ENCODE measurements around the gene CBL.
"Not testable (repeated sequence)": the region's sequence is repeated elsewhere in the genome, so short reads cannot be mapped to it uniquely, and the experiment has no call there.

Gene CBL

DNA sequence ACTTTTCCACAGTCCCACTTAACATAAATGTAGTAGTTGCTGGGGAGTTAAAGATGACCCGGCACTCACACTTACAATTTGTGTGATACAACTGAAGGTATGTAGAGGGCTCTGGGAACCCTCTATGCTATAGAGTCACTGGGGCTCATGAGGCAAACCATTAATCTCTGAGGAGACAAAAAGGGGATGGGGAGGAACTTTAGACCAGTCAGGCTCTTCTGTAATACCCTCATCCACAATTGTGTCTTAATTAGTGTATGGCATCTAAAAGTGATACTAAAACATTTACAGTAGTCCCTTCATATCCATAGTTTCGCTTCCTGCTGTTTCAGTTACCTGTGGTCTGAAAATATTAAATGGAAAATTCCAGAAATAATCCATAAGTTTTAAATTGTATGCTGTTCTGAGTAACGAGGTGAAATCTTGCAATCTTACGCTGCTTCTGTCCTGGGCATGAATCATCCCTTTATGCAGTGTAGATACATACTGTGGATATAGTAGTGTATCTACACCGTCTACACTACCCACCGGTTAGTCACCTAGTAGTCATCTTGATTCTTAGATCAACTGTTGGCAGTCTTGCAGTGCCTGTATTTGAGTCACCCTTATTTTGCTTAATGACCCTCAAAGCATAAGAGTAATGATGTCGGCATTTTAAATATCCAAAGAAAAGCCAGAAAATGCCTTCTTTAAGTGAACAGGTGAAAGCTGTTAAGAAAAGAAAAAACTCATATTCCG lies 12.2 kb downstream of the CBL start:
- no peak for DNase-seq

DNA sequence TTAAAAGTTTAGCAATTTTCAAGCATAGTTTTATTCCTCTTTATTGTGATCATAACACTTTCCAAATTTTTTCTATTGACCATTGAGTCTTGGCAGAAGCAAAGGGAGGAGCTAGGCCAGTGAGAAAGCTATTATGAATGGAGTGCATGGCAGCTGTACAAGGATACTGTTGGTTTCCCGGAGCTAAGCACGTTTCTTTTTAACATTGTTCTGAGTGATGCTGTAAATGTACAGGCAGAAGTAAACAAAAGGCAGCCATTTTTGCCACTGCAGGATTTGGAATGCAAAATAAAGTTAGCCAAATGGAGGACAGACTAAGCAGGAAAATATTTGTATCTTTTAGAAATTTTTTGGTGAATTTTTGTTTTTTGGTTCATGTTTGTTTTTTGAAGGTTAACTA lies 16.2 kb downstream of the CBL start:
- DNase-seq: no peak

DNA sequence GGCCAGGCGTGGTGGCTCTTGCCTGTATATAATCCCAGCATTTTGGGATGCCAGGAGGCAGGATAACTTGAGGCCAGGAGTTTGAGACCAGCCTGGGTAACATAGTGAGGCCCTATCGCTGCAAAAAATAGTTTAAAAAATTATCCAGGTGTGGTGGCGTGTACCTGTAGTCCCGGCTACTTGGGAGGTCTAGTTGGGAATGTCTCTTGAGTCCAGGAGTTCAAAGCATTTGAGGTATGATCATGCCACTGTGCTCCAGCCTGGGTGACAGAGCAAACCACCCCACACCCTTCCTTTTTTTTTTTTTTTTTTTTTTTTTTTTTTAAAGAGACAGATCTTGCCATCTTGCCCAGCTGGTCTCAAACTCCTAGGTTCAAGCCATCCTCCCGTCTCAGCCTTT lies 16.8 kb downstream of the CBL start:
- DNase-seq: no peak

DNA sequence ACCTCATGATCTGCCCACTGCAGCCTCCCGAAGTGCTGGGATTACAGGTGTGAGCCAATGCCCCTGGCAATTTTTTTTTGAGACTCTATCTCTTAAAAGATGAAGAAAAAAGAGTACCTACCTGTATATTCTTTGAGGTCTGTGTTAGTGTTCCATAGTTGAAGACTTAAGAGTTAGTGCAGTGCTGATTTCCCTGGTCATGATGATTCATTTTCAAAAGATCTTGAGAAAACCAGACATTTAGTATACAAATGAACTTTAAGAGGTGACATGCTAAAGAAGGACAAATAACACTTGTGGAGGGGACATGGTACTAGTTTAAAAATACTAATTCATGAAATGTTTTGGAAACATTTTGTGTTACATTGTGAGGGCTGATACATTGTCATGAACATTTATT lies 17.7 kb downstream of the CBL start:
- no peak for DNase-seq

DNA sequence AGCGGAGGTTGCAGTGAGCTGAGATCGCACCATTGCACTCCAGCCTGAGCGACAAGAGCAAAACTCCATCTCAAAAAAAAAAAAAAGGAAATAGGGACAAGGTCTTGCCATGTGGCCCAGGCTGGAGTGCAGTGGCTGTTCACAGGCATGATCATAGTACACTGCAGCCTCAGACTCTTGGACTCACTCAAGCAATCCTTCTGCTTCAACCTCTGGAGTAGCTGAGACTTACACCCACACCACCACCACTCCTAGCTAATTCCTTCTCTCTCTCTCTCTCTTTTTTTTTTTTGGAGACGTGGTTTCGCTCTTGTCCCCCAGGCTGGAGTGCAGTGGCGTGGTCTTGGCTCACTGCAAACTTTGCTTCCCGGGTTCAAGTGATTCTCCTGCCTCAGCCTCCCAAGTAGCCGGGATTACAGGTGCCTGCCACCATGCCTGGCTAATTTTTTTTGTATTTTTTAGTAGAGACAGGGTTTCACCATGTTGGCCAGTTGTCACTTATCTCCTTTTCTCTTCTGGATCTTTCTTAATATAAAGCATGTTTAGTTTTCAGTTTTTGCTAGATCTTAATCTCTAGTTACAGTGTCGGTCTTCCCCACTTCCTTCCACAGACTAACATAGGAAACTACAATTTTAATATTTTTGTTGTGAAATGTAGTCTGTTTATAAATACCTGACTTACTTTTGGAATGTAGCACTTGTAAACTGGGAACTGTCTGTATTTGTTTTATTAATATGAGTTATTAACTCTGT lies 22.6 kb downstream of the CBL start:
- DNase-seq: not testable (repeated sequence)

DNA sequence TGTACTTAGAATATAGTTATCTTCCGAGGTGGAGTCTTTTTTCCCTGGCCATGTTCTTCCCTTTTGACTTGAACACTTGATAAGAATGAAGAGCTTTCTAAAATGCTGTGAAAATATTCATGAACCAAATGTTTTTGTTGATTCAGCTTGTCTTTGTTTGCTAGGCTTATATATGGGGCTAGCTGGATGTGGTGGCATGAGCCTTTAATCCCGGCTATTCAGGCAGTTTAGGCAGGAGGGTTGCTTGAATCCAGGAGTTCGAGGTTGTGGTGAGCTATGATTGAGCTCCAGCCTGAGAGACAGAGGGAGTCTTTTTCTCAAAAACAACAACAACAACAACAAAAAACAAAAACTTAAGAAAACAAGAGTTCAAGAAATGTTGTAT lies 23.1 kb downstream of the CBL start:
- DNase-seq: no peak

DNA sequence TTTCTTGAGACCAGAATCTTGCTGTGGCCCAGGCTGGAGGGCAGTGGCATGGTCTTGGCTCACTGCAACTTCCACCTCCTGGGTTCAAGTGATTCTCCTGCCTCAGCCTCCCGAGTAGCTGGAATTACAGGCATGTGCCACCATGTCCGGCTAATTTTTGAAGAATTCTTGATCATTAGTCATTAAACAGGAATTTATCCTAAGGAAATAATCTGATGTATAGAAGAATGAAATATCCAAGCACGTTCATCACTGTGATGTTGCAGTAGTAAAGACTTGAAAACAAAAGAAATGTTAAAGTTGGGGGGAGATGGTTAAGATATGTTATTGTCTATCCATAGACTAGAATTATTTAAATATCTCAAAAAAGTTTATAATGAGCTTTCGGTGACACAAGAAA lies 23.6 kb downstream of the CBL start:
- DNase-seq: no peak

DNA sequence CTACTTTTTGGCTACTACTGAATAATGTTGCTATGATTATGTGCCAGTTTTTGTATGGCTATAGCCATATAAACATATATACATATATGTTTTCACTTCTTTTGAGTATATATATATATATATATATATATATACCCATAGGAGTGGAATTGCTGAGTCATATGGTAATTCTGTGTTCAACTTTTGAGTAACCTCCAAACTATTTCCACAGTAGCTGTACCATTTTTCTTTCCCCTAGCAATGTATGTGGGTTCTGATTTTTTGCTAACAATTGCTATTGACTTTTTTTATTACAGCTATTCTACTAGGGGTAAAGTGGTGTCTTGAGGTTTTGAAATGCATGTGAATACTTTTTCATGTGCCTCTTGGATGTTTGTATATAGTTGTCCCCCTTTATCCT lies 30.4 kb downstream of the CBL start:
- no peak for DNase-seq

DNA sequence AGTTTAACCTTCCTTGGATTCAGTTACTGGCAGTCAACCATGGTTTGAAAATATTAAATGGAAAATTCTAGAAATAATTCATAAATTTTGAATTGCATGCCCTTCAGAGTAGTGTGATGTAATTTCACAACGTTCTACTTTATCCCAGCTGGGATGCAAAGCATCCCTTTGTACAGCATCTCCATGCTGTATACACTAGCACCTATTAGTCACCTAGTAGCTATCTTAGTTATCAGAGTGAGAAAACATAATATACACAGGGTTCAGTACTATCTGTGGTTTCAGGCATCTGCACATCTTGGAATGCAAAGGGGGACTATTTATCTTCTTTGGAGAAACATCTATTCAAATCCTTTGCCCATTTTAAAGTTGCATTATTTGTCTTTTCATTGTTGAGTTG lies 30.8 kb downstream of the CBL start:
- no peak for DNase-seq

DNA sequence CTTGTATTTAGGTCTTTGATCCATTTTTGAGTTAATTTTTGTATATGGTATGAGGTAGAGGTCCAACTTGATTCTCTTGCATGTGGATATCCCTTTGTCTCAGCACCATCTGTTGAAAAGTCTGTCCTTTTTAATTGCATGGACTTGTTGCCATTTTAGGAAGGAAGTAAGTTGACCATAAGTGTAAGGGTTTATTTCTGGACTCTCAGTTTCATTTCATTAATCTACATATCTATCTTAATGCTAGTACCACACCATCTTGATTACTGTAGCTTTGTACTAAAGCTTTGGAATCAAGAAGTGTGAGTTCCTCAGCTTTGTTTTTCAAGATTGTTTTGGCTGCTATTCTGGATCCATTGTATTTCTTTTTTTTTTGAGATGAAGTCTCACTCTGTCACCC lies 31.4 kb downstream of the CBL start:
- DNase-seq: no peak

DNA sequence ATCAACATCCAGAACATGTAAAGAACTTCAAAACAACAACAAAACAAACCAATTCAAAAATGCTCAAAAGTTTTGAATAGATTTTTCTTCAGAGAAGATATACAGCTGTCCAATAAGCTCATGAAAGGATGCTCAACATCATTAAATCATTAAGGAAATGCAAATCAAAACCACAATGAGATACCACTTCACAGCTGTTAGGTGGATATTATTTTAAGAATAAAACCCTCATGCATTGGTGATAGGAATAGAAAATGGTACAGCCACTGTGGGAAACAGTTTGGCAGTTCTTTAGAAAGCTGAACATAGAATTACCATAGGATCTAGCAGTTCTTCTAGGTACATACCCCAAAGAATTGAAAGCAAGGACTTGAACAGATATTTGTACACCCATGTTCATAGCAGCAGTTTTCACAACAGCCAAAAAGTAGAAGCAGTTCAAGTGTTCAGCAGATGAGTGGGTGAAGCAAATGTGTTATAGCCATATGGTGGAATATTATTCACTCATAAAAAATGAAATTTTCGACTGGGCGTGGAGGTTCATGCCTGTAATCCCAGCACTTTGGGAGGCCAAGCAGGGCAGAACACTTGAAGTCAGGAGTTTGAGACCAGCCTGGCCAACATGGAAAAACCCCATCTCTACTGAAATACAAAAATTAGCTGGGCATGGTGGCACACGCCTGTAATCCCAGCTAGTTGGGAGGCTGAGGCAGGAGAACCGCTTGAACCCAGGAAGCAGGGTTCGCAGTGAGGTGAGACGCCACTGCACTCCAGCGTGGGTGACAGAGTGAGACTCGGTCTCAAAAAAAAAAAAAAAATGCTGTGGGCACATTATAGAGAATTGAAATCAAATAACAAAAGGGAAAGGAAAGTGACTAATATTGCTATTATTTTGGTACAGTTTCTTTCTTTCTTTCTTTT lies 42.9 kb downstream of the CBL start:
- DNase-seq: no peak

DNA sequence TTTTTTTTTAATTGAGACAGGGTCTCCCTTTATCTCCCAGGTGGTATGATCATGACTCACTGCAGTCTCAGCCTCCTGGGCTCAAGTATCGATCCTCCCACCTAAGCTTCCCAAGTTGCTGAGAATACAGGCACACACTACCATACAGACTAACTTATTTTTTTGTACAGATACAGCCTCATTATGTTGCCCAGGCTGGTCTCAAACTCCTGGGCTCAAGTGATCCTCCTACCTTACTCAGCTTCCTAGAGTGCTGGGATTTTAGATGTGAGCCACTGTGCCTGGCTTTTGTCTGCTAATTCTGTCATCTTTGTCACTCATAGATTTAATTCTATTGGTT lies 43.5 kb downstream of the CBL start:
- DNase-seq: no peak

DNA sequence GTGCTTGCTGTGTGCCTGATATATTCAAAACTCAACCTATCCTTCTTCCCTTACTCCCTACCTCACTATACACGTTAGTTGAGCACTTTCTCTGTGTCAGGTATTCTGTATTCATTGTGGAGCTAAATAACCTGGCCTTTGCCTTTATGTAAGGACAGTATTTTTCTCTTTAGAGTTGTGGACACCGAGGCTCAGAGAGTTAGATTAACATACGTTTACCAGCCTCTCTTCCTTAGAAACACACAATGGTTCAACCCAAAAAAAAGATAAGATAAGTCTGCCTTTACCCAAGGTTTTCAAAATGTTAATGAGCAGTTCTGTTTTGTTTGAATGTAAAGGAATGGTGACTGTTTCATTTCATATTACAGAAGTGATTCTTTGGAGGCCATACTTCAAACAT lies 45.0 kb downstream of the CBL start:
- DNase-seq: no peak

DNA sequence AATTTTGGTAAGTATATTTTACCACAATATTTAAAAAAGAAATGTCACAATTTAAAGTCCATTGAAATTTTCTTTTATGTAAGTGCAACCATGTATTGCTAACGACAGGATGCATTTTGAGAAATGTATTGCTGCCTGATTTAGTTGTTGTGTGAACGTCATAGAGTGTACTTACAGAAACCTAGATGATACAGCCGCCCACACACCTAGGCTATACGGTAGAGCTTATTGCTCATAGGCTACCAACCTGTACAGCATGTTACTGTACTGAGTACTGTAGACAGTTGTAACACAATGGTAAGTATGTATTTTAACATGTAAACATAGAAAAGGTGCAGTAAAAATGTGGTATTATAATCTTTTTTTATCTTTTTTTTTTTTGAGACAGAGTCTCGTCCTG lies 48.1 kb downstream of the CBL start:
- no peak for DNase-seq

DNA sequence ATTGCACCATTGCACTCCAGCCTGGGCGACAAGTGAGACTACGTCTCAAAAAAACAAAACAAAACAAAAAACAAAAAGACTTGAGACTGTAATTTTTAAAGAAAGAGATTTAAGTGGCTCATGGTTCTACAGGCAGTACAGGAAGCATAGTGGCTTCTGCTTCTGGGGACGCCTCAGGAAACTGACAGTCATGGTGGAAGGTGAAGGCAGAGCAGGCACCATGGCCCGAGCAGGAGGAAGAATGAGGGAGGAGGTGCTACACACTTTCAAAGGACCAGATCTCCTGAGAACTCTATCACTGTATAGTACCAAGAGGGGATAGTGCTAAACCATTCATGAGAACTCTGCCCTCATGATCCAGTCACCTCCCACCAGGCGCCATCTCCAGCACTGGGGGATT lies 52.0 kb downstream of the CBL start:
- DNase-seq: peak; percentile 19

DNA sequence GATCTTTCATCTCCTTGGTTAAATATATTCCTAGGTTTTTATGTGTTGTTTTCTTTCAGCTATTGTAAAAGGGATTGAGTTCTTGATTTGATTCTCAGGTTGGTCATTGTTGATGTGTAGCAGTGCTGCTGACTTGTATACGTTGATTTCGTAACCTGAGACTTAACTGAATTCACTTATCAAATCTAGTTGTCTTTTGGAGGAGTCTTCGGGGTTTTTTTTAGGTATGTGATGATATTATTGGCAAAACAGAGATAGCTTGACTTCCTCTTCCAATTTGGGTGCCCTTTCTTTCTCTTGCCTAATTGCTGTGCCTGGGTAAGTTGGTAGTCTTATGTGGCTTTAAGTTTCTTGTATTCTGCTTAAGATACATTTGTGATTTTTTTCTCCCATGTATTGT lies 52.8 kb downstream of the CBL start:
- DNase-seq: no peak

DNA sequence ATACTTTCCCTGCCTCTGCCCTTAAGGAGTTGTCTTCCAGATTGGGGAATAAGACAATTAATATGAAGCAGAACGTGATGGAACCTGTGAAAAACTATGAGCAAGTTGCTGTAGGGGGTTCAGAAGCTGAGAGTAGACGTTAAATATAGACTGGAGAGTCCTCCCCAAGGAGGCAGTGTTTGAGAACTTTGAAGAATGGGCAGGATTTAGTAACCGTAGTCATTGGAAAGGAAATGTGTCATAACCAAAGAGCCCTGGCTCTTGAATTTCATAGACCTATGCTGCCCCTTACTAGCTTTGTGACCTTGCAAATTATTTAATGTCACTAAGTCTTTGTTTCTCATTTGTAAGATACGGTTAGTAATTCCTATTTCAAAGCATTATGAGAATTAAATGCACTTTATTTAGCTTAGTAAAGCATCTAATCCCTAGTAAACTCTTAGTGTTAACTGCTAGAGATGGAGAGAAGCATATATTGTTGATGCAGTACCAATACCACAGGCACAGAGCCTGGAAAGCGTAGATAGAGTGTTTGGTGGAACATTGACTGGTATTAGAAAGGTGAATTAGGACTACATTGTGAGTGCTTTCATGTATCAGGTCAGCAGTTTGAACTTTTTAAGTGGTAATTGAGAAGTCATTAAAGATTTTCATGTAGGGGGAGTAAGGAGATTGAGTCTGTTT lies 56.7 kb downstream of the CBL start:
- peak; percentile 38 for DNase-seq

DNA sequence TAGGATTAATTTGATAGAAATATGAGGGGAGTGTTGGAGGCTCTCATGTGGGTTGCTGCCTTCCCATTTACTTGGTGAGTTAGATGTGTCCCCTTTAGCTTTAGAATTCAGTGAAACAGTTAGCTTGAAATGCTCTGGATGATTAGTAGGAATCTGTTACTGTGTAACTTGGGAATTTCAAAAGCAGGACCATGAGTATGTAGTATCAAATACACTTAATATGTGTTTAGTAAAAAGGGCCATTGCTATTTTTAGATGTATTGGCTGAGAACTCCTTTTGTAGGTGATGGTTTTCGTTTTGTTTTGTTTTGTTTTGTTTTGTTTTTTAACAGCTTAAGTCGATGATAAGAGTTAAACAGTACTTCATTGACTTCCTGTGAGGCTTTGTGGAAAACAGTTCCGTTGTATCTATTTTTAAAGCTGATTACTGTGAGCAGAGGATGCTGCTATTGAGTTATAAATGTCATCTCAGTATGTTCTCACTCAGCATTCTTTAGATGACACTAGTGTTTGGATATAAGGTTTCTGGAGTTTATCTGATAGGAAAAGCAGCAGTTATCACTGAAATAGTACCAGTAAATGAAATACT lies 57.3 kb downstream of the CBL start:
- DNase-seq: peak; percentile 56

DNA sequence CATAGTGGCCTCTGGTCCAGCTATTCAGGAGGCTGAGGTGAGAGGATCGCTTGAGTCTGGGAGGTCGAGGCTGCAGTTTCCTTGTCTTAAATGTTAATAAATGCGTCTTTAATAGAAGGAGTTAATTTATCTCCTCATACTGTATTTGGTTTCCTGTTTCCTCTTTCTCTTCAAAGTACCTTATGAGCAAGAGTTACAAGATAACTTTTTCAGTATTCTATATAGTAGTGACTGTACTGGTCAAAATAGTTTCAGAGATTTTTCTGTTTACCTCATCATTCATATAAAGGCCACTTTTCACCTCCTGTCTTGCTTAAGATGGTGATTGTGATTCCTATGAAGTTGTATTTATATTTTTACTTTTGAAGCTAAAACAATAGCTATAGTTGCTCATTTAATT lies 59.9 kb downstream of the CBL start:
- no peak for DNase-seq

DNA sequence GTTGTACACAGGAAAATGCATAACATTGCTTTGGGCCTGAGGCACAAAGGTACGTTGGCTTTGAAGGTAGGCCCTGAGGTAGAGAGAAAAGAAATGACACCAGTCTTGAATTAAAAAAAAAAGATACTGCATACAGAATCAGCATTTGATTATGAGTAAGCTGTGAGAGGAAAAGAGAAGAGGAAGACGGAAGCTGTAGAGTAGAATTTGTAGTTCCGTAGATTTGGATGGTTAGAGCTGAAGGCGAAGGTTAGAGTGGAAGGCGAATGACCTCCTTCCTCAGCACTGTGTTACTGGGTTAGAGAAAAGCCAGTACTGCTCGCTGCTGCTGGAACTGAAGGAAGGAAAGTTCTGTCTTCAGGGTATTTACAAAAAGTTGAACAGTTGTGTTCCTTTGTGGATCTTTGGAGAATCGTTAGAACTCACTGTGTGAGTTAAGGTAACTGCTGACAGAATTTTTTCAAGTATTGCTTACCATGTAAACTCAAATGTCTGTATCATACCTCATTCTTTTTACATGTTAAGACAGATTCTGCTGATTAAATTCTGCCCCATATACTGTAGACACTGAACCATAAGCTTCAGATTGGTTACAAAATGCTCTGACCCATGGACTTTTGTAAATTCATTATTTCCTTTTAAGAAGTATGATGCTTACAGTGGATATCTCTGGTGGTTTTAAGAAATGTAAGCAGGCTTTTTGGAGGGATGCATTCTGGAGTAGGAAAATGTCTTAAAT lies 60.5 kb downstream of the CBL start:
- no peak for DNase-seq

DNA sequence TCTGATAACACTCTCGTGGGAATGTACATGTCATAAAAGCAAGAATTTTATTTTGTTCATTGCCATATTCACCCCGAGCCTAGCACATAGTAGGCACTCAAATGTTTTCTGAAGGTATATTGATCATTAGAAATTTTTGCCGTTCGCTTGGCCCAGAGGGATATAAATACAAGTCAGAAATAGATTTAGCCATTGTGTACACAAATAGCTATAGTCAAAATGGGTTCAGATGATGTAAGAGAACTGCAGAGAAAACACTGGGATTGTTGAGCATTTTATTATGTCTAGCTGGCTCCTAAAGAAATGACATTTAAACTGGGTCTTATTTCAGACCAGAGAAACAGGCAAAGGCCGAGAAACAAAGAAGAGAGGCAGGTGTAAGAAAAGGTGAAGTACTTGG lies 61.5 kb downstream of the CBL start:
- DNase-seq: no peak

DNA sequence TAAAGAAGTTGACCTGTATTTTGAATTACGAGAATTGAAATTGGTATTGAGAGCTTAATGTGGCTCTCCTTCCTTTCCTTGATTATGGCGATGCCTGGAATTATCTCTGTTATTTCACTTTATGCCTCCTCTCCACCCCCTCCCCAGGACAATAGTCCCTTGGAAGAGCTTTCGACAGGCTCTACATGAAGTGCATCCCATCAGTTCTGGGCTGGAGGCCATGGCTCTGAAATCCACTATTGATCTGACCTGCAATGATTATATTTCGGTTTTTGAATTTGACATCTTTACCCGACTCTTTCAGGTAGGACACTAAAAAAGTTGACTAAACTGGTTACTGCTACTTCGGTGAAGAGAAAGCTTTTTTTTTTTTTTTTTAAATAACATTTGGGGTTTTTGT lies 67.6 kb downstream of the CBL start:
- no peak for DNase-seq
